Ishikawa (cell line): ENCODE measurements around the gene SH3RF3.

ENCODE experiments used
- CREB1 ChIP-seq: IDR thresholded peaks from 2 replicates; pipeline ENCODE4 v1.6.1; 2012; ENCODE audit warnings: low read depth
- MAX ChIP-seq: IDR thresholded peaks from 2 replicates; pipeline ENCODE4 v1.6.1; 2012

GRCh38 chr2:109382951-109383350 is 253.9 kb downstream of the SH3RF3 start:
- TF ChIP-seq CREB1, result no peak
- TF ChIP-seq MAX, result no peak
